RPMI7951 (cell line): ENCODE measurements around the gene BSND. TPM values are rescaled to one million over a fixed set of nuclear protein-coding genes. Genes with fewer than 3 reads are reported as not detected.
"Not testable (repeated sequence)": the region's sequence is repeated elsewhere in the genome, so short reads cannot be mapped to it uniquely, and the experiment has no call there.

Experiments used
- DNase-seq: peaks from one replicate; pipeline ENCODE4 v3.0.0-alpha.2; 2012; ENCODE audit warnings: low read depth
- total RNA-seq: library from RNA; depleted of rRNA; stranded (reverse); fragments of >200 nt; shearing (Covaris generic); gene quantifications from 2 replicates; pipeline ENCODE4 v1.2.3, GENCODE V29; 2014

BSND gene
- total RNA-seq, 1 experiment from 2014 or later: not detected

GRCh38 chr1:55015731-55016620 lies 17.2 kb downstream of the BSND start:
- no peak for DNase-seq

GRCh38 chr1:55018395-55018794 lies 19.7 kb downstream of the BSND start:
- no peak for DNase-seq

GRCh38 chr1:55021942-55022546 lies 23.3 kb downstream of the BSND start:
- DNase-seq: peak; percentile 83

- not testable (repeated sequence) for DNase-seq
Measured at GRCh38 chr1:55024163-55024562, 25.4 kb downstream of the BSND start.

- not testable (repeated sequence) for DNase-seq
Measured at GRCh38 chr1:55026682-55027081, 27.9 kb downstream of the BSND start.

GRCh38 chr1:55031098-55031497 lies 32.4 kb downstream of the BSND start:
- DNase-seq: not testable (repeated sequence)

GRCh38 chr1:55033265-55033614 lies 34.5 kb downstream of the BSND start:
- no peak for DNase-seq

- DNase-seq: no peak
Measured at GRCh38 chr1:55034476-55035133, 35.9 kb downstream of the BSND start.

GRCh38 chr1:55035904-55036303 lies 37.2 kb downstream of the BSND start:
- no peak for DNase-seq

- DNase-seq: no peak
Measured at GRCh38 chr1:55037733-55038551, 39.2 kb downstream of the BSND start.

GRCh38 chr1:55038552-55038838 lies 39.8 kb downstream of the BSND start:
- DNase-seq: no peak

GRCh38 chr1:55038974-55039341 lies 40.2 kb downstream of the BSND start:
- DNase-seq: no peak

GRCh38 chr1:55039342-55040082 lies 40.8 kb downstream of the BSND start, which contains the start of gene PCSK9:
TSS of gene PCSK9 (plus strand) at chr1:55039548. CDS start at chr1:55039838, 290 bp downstream.
- no peak for DNase-seq

- DNase-seq: no peak
Measured at GRCh38 chr1:55040083-55040932, 41.6 kb downstream of the BSND start.

- no peak for DNase-seq
Measured at GRCh38 chr1:55040933-55041494, 42.3 kb downstream of the BSND start.

- DNase-seq: no peak
Measured at GRCh38 chr1:55041613-55042012, 42.9 kb downstream of the BSND start.

- no peak for DNase-seq
Measured at GRCh38 chr1:55043011-55043410, 44.3 kb downstream of the BSND start.

- no peak for DNase-seq
Measured at GRCh38 chr1:55043726-55044125, 45.0 kb downstream of the BSND start.

- no peak for DNase-seq
Measured at GRCh38 chr1:55044617-55045397, 46.1 kb downstream of the BSND start.
